ENCODE measurements around the gene CFAP73.

GRCh38 chr12:113157218-113157859 is 7.8 kb downstream of the CFAP73 start:
- no peak for TF ChIP-seq CTCF (IDR thresholded peaks at IDR 0.05)
- TF ChIP-seq SIN3A (IDR thresholded peaks at IDR 0.05; ENCODE audit: borderline replicate concordance, insufficient read depth, low read depth, low read length) = no peak
- TF ChIP-seq POLR2AphosphoS5 (IDR thresholded peaks at IDR 0.05; ENCODE audit: low read depth, low read length) = no peak
- no peak for TF ChIP-seq REST (IDR thresholded peaks at IDR 0.05; ENCODE audit: insufficient read depth in 1 of 2, low read depth in 2 of 2, low read length in 1 of 2)
- no peak for TF ChIP-seq TCF7L2 (IDR thresholded peaks at IDR 0.05; ENCODE audit: low read depth, low read length)
